ENCODE measurements around the gene HOXD3.

Gene HOXD3

GRCh38 chr2:176156807-176157498 is at the start of gene HOXD3:
TSS of gene HOXD3 (plus strand) at chr2:176157307. CDS start at chr2:176169115, 11,808 bp downstream.
- DNase-seq, result no peak

- DNase-seq, result no peak
These were observed 49.4 kb upstream of the HOXD3 start for GRCh38 chr2:176107731-176108181.

- no peak for DNase-seq
These were observed 47.8 kb upstream of the HOXD3 start for GRCh38 chr2:176109192-176109901.

- DNase-seq, result no peak
These were observed 47.2 kb upstream of the HOXD3 start for GRCh38 chr2:176109946-176110345.

GRCh38 chr2:176110415-176111308 is 46.4 kb upstream of the HOXD3 start:
- no peak for DNase-seq

GRCh38 chr2:176111309-176111663 is 45.8 kb upstream of the HOXD3 start:
- no peak for DNase-seq

- DNase-seq, result no peak
These were observed 45.2 kb upstream of the HOXD3 start for GRCh38 chr2:176111846-176112374.

- DNase-seq, result no peak
These were observed 44.5 kb upstream of the HOXD3 start for GRCh38 chr2:176112375-176113302.

GRCh38 chr2:176114120-176114929 is 42.8 kb upstream of the HOXD3 start:
- no peak for DNase-seq

GRCh38 chr2:176114930-176115625 is 42.0 kb upstream of the HOXD3 start:
- no peak for DNase-seq

- DNase-seq, result no peak
These were observed 41.0 kb upstream of the HOXD3 start, which contains the start of gene HOXD10 for GRCh38 chr2:176115883-176116813. TSS of gene HOXD10 (plus strand) at chr2:176116778. CDS start at chr2:176116834, 56 bp downstream.

GRCh38 chr2:176117162-176117822 is 39.8 kb upstream of the HOXD3 start:
- no peak for DNase-seq

- DNase-seq, result no peak
These were observed 39.2 kb upstream of the HOXD3 start for GRCh38 chr2:176117823-176118371.

- DNase-seq, result no peak
These were observed 38.3 kb upstream of the HOXD3 start for GRCh38 chr2:176118601-176119339.

GRCh38 chr2:176120364-176121189 is 36.5 kb upstream of the HOXD3 start:
- DNase-seq, result no peak

Measured in hypothalamus (tissue), 51 donors.